Body of pancreas (tissue), 4 donors: ENCODE results near the gene KCNA10. TPM values are rescaled to one million over a fixed set of nuclear protein-coding genes. Genes with fewer than 3 reads are reported as not detected.

Source experiments
- ATAC-seq: fragments of 150-250 bp; one replicate; pipeline ENCODE4 v1.9.1; 2016
- DNase-seq, 4 donors: peaks; one replicate each; pipeline ENCODE4 v3.0.0-alpha.2; 2019
- H3K27ac ChIP-seq, 4 donors: fragments of 200-600 bp; sonication (generic); 1 replicate in 3 of 4; 2 replicates in 1 of 4; pipeline versions ENCODE4 v1.5.1 to v1.6.1; 2016 to 2019; ENCODE audit warnings: mild to moderate bottlenecking in 1 of 4, mixed read lengths in 1 of 4, moderate library complexity in 1 of 4
- H3K27me3 ChIP-seq, 2 donors: fragments of 200-600 bp; sonication (generic); one replicate each; pipeline ENCODE4 v1.6.0; 2016; ENCODE audit warnings: mild to moderate bottlenecking in 1 of 2
- H3K36me3 ChIP-seq, 2 donors: fragments of 200-600 bp; sonication (generic); replicated peaks in 1 of 2; 2 replicates each; pipeline ENCODE4 v1.5.1; 2016; ENCODE audit warnings: low read depth in 2 of 2; ENCODE audit not compliant: insufficient read depth in 1 of 2
- H3K4me1 ChIP-seq: fragments of 200-600 bp; sonication (generic); one replicate; pipeline ENCODE4 v1.6.0; 2016
- H3K4me3 ChIP-seq, 2 donors: fragments of 200-600 bp; sonication (generic); 1 replicate in 1 of 2; 2 replicates in 1 of 2; pipeline ENCODE4 v1.5.1; 2016 to 2019
- H3K9me3 ChIP-seq, 3 donors: fragments of 200-600 bp; sonication (generic); 1 replicate in 2 of 3; 2 replicates in 1 of 3; pipeline ENCODE4 v1.5.1; 2016
- CTCF ChIP-seq, 7 experiments: fragments of 450-650 bp in 4 of 7; fragments of 200-600 bp in 3 of 7; sonication (generic) in 3 of 7; IDR thresholded peaks; one replicate each; pipeline ENCODE4 v1.5.1; 2016 to 2019; ENCODE audit warnings: antibody characterized with exemption in 7 of 7
- POLR2A ChIP-seq, 3 donors: fragments of 450-650 bp; IDR thresholded peaks; one replicate each; pipeline ENCODE4 v1.6.1; 2016; ENCODE audit warnings: antibody characterized with exemption in 3 of 3, mild to moderate bottlenecking in 2 of 3
- WGBS, 2 donors: methylation state at CpG; one replicate each; pipeline ENCODE4 v1.1.5; 2017; 5-methylcytosine and 5-hydroxymethylcytosine counted together
- intact Hi-C: fragments of 100-400 bp; cut with DNase I; formaldehyde crosslinking; loops from one replicate; pipeline ENCODE4 v1.15.1; 2023
- total RNA-seq, 2 donors: library from RNA; depleted of rRNA; stranded (reverse); fragments of >200 nt; gene quantifications; one replicate each; pipeline ENCODE4 v1.1.0, GENCODE V29; 2016

KCNA10 gene
- total RNA-seq, 2 donors from 2014 or later = not detected

- Histone ChIP-seq H3K4me1 (no peaks in the 10 kb centered on the region), H3K4me3 (no peak overlapping the region), H3K36me3 (no peaks in the 10 kb centered on the region), H3K27me3 (no peaks in the 10 kb centered on the region), H3K9me3 (no peaks in the 10 kb centered on the region), H3K27ac (no peak overlapping the region)
- DNase-seq (no peak), ATAC-seq (no peak)
- TF ChIP-seq POLR2A (IDR thresholded peaks at IDR 0.05) = no peak
- no peak for TF ChIP-seq CTCF (IDR thresholded peaks at IDR 0.05)
- intact Hi-C loops = no loop called here
- WGBS, 2 donors = 54 to 70% methylated on average over 3 to 4 of the region's 4 CpGs
Measured at GRCh38 chr1:110506541-110506940, 12.4 kb downstream of the KCNA10 start.

GRCh38 chr1:110505596-110505995, 13.4 kb downstream of the KCNA10 start:
- Histone ChIP-seq H3K9me3 (no peaks in the 10 kb centered on the region), H3K27ac (no peak overlapping the region), H3K36me3 (no peaks in the 10 kb centered on the region), H3K4me1 (no peaks in the 10 kb centered on the region), H3K27me3 (no peaks in the 10 kb centered on the region), H3K4me3 (no peak overlapping the region)
- intact Hi-C loops = no loop called here
- no peak for ATAC-seq
- no peak for DNase-seq
- 15 to 35% methylated on average over 3 of the region's 3 CpGs for WGBS, 2 donors
- TF ChIP-seq POLR2A (IDR thresholded peaks at IDR 0.05) (no peak), CTCF (IDR thresholded peaks at IDR 0.05) (no peak)

GRCh38 chr1:110504226-110504625, 14.7 kb downstream of the KCNA10 start:
- Histone ChIP-seq H3K36me3 (no peaks in the 10 kb centered on the region), H3K27ac (no peak overlapping the region), H3K9me3 (no peaks in the 10 kb centered on the region), H3K4me3 (no peak overlapping the region), H3K27me3 (no peaks in the 10 kb centered on the region), H3K4me1 (no peaks in the 10 kb centered on the region)
- DNase-seq (no peak), ATAC-seq (no peak)
- intact Hi-C loops = no loop called here
- WGBS, 2 donors = 69 to 80% methylated on average over 4 to 7 of the region's 7 CpGs
- TF ChIP-seq POLR2A (IDR thresholded peaks at IDR 0.05) = no peak
- no peak for TF ChIP-seq CTCF (IDR thresholded peaks at IDR 0.05)

GRCh38 chr1:110503471-110503870, 15.5 kb downstream of the KCNA10 start:
- intact Hi-C loops = no loop called here

More at GRCh38 chr1:110503471-110503870, 15.5 kb downstream of the KCNA10 start:
- TF ChIP-seq POLR2A (IDR thresholded peaks at IDR 0.05) (no peak), CTCF (IDR thresholded peaks at IDR 0.05) (no peak)
- Histone ChIP-seq H3K36me3 (no peaks in the 10 kb centered on the region), H3K4me1 (no peaks in the 10 kb centered on the region), H3K27me3 (no peaks in the 10 kb centered on the region), H3K27ac (no peak overlapping the region), H3K9me3 (no peaks in the 10 kb centered on the region), H3K4me3 (no peak overlapping the region)
- WGBS, 2 donors = 45 to 52% methylated on average over 5 of the region's 5 CpGs
- ATAC-seq (no peak), DNase-seq (no peak)
